HG03097 (cell line): Measurements from ENCODE around the gene RNF141.

Experiments
- ATAC-seq: cut with Tn5 transposase; IDR thresholded peaks from one replicate; pipeline ENCODE4 v1.9.1; 2021; ENCODE audit not compliant: unreplicated experiment, low FRiP score

The RNF141 gene

GRCh38 chr11:10561947-10562346 is 21.0 kb upstream of the RNF141 start:
- no peak for ATAC-seq

GRCh38 chr11:10561043-10561818 is 20.2 kb upstream of the RNF141 start:
- ATAC-seq: no peak

DNA sequence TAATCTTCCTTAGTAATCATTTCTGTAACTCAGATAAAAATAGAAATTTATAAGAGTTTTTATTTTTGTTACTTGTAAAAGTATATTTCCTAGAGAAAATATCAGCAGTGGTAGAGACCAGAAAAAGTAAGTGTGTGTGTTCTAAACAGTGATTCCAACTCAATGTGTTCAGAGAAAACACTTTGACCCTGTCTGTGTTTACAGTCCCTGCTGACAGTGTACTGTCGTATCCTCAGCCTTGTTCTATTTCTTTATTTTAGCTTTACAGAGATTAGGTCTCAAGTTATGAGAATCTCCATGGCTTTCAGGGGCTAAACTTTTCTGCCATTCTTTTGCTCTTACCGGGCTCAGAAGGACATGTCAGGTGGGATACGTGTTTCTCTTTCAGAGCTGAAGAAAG is 17.3 kb upstream of the RNF141 start:
- ATAC-seq: no peak

- ATAC-seq: no peak
Measured at GRCh38 chr11:10556590-10556989, 15.6 kb upstream of the RNF141 start.

DNA sequence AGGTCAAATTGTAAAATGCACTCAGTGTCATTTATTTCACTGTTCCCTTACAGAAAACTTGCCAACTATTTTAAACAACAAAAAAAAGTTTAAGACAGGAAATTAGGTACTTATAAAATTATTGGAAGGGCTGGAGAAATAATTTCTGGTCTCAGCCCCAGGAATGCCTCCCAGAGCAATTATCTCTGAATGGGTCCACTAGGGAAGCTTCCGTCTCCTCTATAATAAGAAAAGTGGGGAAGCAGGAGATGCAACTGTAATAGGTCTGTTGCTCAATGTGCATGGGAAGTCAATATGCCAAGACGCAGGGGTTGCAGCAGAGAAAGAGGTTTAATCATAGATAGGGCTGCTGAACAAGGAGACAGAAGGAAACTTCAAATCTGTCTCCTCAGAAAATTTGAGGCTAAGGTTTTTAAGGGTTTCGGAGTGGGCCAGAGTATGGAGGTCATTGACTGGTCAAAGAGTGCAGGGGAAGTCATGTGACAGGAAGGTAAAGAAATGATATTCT is 10.9 kb upstream of the RNF141 start:
- no peak for ATAC-seq

- no peak for ATAC-seq
Measured at GRCh38 chr11:10551290-10551592, 10.3 kb upstream of the RNF141 start.

- ATAC-seq: no peak
Measured at GRCh38 chr11:10550503-10551289, 9.7 kb upstream of the RNF141 start.

- no peak for ATAC-seq
Measured at GRCh38 chr11:10544491-10545465, 3.8 kb upstream of the RNF141 start.

- no peak for ATAC-seq
Measured at GRCh38 chr11:10543782-10544181, 2.8 kb upstream of the RNF141 start.

- ATAC-seq: no peak
Measured at GRCh38 chr11:10542776-10543175, 1.8 kb upstream of the RNF141 start.

GRCh38 chr11:10541561-10541930 is 559 bp upstream of the RNF141 start:
- ATAC-seq: no peak

- ATAC-seq: peak; percentile 14
Measured at GRCh38 chr11:10540546-10540914, 457 bp downstream of the RNF141 start.

- no peak for ATAC-seq
Measured at GRCh38 chr11:10539339-10539738, 1.6 kb downstream of the RNF141 start.

DNA sequence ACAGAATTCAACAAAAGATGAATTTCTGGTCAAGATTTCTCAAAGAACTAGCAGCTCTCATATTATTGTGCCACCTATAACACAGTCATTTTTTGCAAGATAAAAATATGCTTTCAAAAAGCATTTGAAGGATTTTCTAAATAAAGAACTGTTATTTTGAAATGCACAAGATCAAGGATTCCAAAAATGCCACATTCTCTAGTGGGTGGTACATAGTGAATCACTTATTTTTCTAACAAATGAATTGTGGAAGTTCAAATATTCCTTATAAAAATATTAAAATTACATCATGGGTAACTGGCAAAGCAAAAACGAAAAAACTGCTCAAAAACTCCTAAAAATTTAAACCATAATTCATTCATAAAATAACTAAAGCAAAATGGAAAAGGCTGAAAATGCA is 2.1 kb downstream of the RNF141 start:
- no peak for ATAC-seq

- ATAC-seq: no peak
Measured at GRCh38 chr11:10537600-10537999, 3.4 kb downstream of the RNF141 start.

DNA sequence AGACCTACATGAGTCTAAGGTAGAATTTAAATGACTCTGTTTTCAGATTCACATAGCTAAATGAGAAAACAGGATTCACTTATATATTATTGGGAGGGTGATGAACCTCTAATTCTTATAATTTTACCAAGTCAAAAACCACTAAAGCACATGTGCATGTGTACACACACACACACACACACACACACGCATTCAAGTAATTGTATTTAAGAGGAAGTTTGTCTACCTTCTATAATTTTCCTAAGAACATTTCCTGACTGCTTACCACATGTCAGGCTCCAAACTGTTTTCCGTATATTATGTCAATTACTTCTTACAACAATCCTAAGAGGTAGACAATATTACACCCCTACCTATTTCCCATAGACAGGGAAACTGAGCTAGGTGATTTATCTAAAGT is 6.7 kb downstream of the RNF141 start:
- no peak for ATAC-seq

DNA sequence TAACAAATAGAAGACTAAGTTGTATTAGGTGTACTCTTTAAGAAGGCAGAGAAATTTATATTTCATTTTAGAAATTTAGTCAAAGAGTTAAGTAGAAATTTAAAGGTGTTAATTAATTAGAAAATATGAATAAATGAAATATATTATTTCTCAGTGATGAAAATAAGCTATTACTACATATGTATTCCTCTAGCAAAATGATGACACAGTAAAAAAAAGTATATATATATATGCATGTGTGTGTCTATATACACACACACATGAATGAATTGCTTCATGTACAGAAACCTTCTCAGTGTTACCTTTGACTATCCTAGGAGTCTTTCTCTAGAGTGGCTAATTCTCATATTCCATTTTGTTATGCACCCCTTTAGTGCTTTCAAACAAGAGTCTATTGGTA is 7.7 kb downstream of the RNF141 start:
- ATAC-seq: no peak

- ATAC-seq: no peak
Measured at GRCh38 chr11:10532526-10532925, 8.5 kb downstream of the RNF141 start.

DNA sequence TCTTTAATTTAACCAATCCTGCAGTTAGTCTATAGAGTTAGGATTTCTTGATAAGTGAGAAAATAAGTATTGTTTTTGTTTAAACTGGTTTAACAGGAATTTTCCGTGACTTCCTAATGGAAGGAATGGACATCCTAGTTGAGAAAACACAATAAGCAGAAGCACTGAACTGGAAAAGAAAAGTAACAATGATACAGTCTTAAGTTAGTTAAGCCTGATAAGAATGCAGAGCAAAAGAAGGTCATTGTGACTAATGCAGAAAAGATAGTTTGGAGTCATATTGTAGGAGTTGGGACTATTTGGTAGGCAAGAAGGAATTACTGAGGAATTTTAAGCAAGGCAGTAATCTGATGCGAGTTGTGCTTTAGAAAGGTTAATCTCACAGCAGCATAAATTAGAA is 11.7 kb downstream of the RNF141 start:
- no peak for ATAC-seq

DNA sequence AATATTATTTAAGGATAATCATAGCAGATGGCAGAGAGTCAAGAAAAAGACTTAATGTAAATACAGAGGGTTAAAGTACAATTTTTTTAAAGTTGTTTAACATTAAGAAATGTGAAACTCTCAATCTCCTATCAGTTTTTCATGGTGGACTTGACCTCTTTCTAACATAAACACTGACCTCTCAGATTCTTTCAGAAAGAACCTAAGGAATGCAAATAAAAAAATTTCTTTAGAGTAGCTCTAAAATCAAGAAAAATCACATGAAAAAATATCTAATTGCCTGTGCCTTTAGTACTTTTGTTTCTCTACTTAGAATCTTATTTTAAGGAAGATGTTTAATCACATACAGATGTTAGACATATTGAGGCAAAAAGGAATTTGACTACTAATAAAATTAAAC is 12.9 kb downstream of the RNF141 start:
- no peak for ATAC-seq
